ENCODE measurements around the gene MBTPS2. TPM values are rescaled to one million over a fixed set of nuclear protein-coding genes. Genes with fewer than 3 reads are reported as not detected.
A peak's percentile ranks its signal among the peaks of the same experiment; 100 is the strongest.

The MBTPS2 gene
- total and polyA plus RNA-seq, 9 of the 15 experiments (the other 6 are each of a cell fraction or from before 2014, with no cell fraction given) = 2.3 to 18.7 (median 4.0) TPM

DNA sequence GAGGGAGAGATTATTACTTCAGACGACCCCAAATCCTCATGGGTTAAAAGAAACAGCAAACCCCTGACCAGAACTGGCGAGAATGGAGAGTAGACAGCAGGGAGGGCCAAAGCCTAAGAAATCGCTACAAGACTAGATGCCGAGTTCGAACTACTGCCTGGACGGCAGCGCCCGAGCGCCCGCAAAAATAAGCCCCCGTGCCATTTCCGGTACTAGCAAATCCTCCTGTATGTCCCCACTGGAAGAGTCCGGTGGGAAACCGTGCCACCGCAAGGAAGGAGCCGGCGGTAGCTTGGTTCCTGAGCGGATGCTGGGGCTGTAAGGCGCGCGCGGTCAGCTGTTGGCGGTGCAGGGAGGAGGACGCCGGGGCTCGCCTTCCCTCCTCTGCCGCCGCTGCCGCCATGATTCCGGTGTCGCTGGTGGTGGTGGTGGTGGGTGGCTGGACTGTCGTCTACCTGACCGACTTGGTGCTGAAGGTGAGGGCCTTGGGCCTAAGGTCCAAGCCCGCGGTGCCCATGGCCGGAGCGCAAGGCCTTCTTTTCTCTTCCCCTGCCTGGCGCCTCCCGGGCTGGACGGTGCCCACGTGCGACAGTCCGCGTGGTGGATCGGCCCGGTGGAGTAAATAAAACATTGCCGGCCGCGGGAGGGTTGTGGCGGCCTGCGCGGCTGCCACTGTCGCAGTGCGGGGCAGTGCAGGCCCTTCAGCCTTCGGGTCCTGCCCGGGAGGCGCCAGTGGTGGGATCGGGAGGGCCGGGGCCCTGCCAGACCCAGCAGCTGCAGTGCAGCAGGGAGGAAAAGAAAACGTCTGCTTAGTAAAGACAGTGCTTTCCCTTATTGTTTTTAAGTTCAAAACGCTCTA, at the start of gene MBTPS2 (continued):
- TF ChIP-seq KLF6 (CRISPR knock-in tag; IDR thresholded peaks at IDR 0.05; ENCODE audit: borderline replicate concordance) (no peak), DMBX1 (CRISPR knock-in tag; IDR thresholded peaks at IDR 0.05; ENCODE audit: borderline replicate concordance) (0 out of 2 replicates have a peak, but pooled peaks have one; percentile 25), ZKSCAN1 (IDR thresholded peaks at IDR 0.05; ENCODE audit: low read depth, low read length) (peak; percentile 58; the same call in 1 of the 2 replicates), NR4A1 (CRISPR knock-in tag; IDR thresholded peaks at IDR 0.05) (no peak), NR4A1 (tag; IDR thresholded peaks at IDR 0.05) (0 out of 2 replicates have a peak, but pooled peaks have one; percentile 35), ZNF121 (CRISPR knock-in tag; conservative IDR thresholded peaks at IDR 0.05) (no peak), PRMT5 (CRISPR knock-in tag; IDR thresholded peaks at IDR 0.05) (no peak), TAF15 (IDR thresholded peaks at IDR 0.05; ENCODE audit: low read depth, low read length) (no peak), ZNF174 (CRISPR knock-in tag; IDR thresholded peaks at IDR 0.05) (no peak), RREB1 (CRISPR knock-in tag; IDR thresholded peaks at IDR 0.05) (peak; percentile 75; the same call in 1 of the 2 replicates), ZNF76 (CRISPR knock-in tag; IDR thresholded peaks at IDR 0.05; ENCODE audit: borderline replicate concordance) (0 out of 2 replicates have a peak, but pooled peaks have one; percentile 43), TBP (optimal IDR thresholded peaks at IDR 0.05; ENCODE audit: low read depth, low read length) (peak; percentile 98), GTF2E2 (tag; IDR thresholded peaks at IDR 0.05) (peak; percentile 98), PTBP1 (IDR thresholded peaks at IDR 0.05; ENCODE audit: low read depth, low read length) (no peak), PATZ1 (CRISPR knock-in tag; IDR thresholded peaks at IDR 0.05; ENCODE audit: borderline replicate concordance) (no peak), CBX1 (IDR thresholded peaks at IDR 0.05; ENCODE audit: low read depth) (peak; percentile 73; the same call in 1 of the 2 replicates)

Data from K562 (cell line).